ENCODE measurements around the gene AGAP1.

DNA sequence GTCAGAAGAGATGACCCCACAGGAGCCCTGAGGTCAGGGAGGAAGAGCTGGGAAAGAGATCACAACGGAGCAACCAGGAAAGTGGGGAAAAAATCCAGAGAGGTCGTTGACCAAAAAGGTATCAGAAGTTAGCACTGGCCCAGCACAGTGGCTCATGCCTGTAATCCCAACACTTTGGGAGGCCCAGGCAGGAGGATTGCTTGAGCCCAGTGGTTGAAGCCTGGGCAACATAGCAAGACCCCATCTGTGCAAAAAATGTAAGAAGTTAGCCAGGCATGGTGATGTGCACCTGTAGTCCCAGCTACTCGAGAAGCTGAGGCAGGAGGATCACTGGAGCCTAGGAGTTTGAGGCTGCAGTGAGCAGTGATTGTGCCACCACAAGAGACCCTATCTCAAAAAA lies 552.9 kb downstream of the AGAP1 start:
- TF ChIP-seq CTCF (IDR thresholded peaks at IDR 0.05) (no peak), POLR2A (IDR thresholded peaks at IDR 0.05) (no peak)
